Stomach (tissue), 9 donors: ENCODE results near the gene HPDL. TPM values are rescaled to one million over a fixed set of nuclear protein-coding genes. Genes with fewer than 3 reads are reported as not detected.

Experiments
- DNase-seq, 2 donors: peaks; one replicate each; pipeline versions ENCODE4 v3.0.0 to v3.0.0-alpha.2; 2013 to 2019
- H3K27ac ChIP-seq, 5 donors: fragments of 200-600 bp in 4 of 5; sonication (generic) in 4 of 5; one replicate each; pipeline ENCODE4 v1.5.1; 2013 to 2019; ENCODE audit warnings: mild to moderate bottlenecking in 1 of 5, moderate library complexity in 1 of 5
- H3K27me3 ChIP-seq, 3 donors: fragments of 200-600 bp; sonication (generic); one replicate each; pipeline ENCODE4 v1.5.1; 2017 to 2019; ENCODE audit warnings: mixed run types in 1 of 3
- H3K36me3 ChIP-seq, 4 donors: fragments of 200-600 bp; sonication (generic); 1 replicate in 3 of 4; 2 replicates in 1 of 4; pipeline ENCODE4 v1.5.1; 2016 to 2019
- H3K4me1 ChIP-seq, 4 donors: fragments of 200-600 bp; sonication (generic); one replicate each; pipeline ENCODE4 v1.5.1; 2016 to 2019
- H3K4me3 ChIP-seq, 4 donors: fragments of 200-600 bp; sonication (generic) in 3 of 4; one replicate each; pipeline ENCODE4 v1.5.1; 2016 to 2019; ENCODE audit warnings: mild to moderate bottlenecking in 1 of 4
- H3K9me3 ChIP-seq, 4 donors: fragments of 200-600 bp; sonication (generic); one replicate each; pipeline ENCODE4 v1.5.1; 2016 to 2019
- EP300 ChIP-seq: sonication (generic); formaldehyde crosslinking; IDR thresholded peaks from one replicate; pipeline ENCODE4 v1.6.1; 2017; ENCODE audit warnings: antibody characterized with exemption
- POLR2A ChIP-seq, 4 donors: fragments of 450-650 bp; IDR thresholded peaks; one replicate each; pipeline ENCODE4 v1.6.1; 2016; ENCODE audit warnings: antibody characterized with exemption in 4 of 4, control low read depth in 2 of 4, mild to moderate bottlenecking in 1 of 4, moderate library complexity in 1 of 4
- POLR2AphosphoS5 ChIP-seq, 3 donors: sonication (generic); formaldehyde crosslinking; IDR thresholded peaks; one replicate each; pipeline ENCODE4 v1.6.1; 2016; ENCODE audit warnings: antibody characterized with exemption in 3 of 3
- WGBS, 5 donors: extraction: QIAGEN DNeasy Blood & Tissue Kit in 3 of 5; methylation state at CpG; one replicate each; pipeline versions ENCODE4 v1.1.5 to v1.1.7; 2013 to 2018; 5-methylcytosine and 5-hydroxymethylcytosine counted together
- intact Hi-C: fragments of 100-400 bp; cut with DNase I; formaldehyde crosslinking; loops from one replicate; pipeline ENCODE4 v1.15.1; 2023; ENCODE audit warnings: low total_unique reads
- polyA plus RNA-seq, 3 donors: library from polyadenylated mRNA; stranded (reverse); fragments of 200-250 nt; gene quantifications; one replicate each; pipeline ENCODE4 v1.2.3, GENCODE V29; 2013
- total RNA-seq, 5 donors: library from RNA; depleted of rRNA; stranded (reverse); fragments of >200 nt; gene quantifications; one replicate each; pipeline versions ENCODE4 v1.1.0 to v1.2.3, GENCODE V29; 2014 to 2016
- TF ChIP-seq, protein P1 (sequence below), 7 experiments: fragments of 450-650 bp in 4 of 7; fragments of 200-600 bp in 3 of 7; sonication (generic) in 3 of 7; IDR thresholded peaks; one replicate each; pipeline ENCODE4 v1.5.1; 2016 to 2019; ENCODE audit warnings: antibody characterized with exemption in 7 of 7, control low read depth in 2 of 7, mild to moderate bottlenecking in 1 of 7
- donor health status: healthy with polysubstance abuse.
- donor health status: Bipolar disorder and iron deficiency.
- donor health status: healthy.

HPDL gene
- total and polyA plus RNA-seq, 8 donors, result 1.8 to 10.1 (median 4.1) TPM; not detected in 3

- H3K27me3 ChIP-seq, result no peaks in the 10 kb centered on the region
- intact Hi-C loops, result no loop called here
- TF ChIP-seq EP300 (no peak), POLR2A (IDR thresholded peaks at IDR 0.05) (no peak), POLR2AphosphoS5 (IDR thresholded peaks at IDR 0.05) (no peak)
- TF ChIP-seq, protein P1, sequence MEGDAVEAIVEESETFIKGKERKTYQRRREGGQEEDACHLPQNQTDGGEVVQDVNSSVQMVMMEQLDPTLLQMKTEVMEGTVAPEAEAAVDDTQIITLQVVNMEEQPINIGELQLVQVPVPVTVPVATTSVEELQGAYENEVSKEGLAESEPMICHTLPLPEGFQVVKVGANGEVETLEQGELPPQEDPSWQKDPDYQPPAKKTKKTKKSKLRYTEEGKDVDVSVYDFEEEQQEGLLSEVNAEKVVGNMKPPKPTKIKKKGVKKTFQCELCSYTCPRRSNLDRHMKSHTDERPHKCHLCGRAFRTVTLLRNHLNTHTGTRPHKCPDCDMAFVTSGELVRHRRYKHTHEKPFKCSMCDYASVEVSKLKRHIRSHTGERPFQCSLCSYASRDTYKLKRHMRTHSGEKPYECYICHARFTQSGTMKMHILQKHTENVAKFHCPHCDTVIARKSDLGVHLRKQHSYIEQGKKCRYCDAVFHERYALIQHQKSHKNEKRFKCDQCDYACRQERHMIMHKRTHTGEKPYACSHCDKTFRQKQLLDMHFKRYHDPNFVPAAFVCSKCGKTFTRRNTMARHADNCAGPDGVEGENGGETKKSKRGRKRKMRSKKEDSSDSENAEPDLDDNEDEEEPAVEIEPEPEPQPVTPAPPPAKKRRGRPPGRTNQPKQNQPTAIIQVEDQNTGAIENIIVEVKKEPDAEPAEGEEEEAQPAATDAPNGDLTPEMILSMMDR (IDR thresholded peaks at IDR 0.05), result no peak
Measured at GRCh38 chr1:45291716-45292115, 35.0 kb upstream of the HPDL start.

DNA sequence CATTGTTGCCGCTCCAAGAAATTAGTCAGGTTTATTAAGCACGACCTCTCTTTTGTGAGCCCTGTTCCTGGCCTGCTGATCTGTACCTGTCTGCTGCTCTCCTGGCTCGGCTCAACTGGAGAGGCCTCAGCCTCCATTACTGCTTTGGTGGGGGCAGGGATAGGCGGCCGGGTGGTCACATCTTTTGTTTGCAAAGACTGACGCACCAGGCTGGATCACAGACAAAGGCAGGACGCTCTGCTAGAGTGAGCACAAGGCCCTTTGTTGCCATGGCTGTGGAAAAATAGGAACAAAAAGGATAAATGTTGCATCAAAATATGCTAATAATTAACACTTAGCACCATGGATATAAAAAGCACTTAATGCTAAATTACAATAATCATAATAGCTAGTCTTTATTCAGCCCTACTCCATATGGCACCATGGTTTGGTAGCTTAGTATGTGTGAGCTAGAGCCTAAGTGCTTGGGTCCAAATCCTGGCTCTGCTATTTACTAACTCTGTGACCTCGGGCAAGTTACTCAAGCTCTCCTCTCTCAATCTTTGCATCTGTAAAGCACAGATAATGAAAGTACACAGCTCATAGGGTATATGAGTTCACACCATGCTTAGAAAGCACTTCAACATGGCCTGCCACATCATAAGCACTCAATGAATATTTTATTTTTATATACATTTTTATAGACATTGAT lies 28.9 kb upstream of the HPDL start:
- no peak overlapping the region for H3K27ac ChIP-seq
- H3K4me3 ChIP-seq, result no peak overlapping the region
- DNase-seq, result no peak
- peaks cover 0 to 11% (median 3%) of the 10 kb centered on the region in 4 donors for H3K4me1 ChIP-seq
- no peaks in the 10 kb centered on the region for H3K9me3 ChIP-seq
- no peaks in the 10 kb centered on the region for H3K27me3 ChIP-seq
- no peaks in the 10 kb centered on the region for H3K36me3 ChIP-seq
- intact Hi-C loops, result no loop called here
- 66 to 72% (median 71%) methylated on average over 8 of the region's 8 CpGs for whole genome bisulfite sequencing, 5 donors
- TF ChIP-seq POLR2A (IDR thresholded peaks at IDR 0.05) (no peak), EP300 (no peak), POLR2AphosphoS5 (IDR thresholded peaks at IDR 0.05) (no peak)
- TF ChIP-seq, protein P1 (IDR thresholded peaks at IDR 0.05), result no peak

More at GRCh38 chr1:45291716-45292115, 35.0 kb upstream of the HPDL start:
- DNase-seq, result no peak
- H3K4me3 ChIP-seq, result no peak overlapping the region
- no peak overlapping the region for H3K27ac ChIP-seq
- H3K36me3 ChIP-seq, result no peaks in the 10 kb centered on the region
- WGBS, 5 donors, result 66 to 76% (median 72%) methylated on average over 2 of the region's 2 CpGs
- no peaks in the 10 kb centered on the region for H3K9me3 ChIP-seq
- H3K4me1 ChIP-seq, result no peaks in the 10 kb centered on the region

- peaks cover 1 to 18% (median 10%) of the 10 kb centered on the region in 4 donors for H3K4me1 ChIP-seq
- intact Hi-C loops, result no loop called here
- H3K27me3 ChIP-seq, result no peaks in the 10 kb centered on the region
- 75 to 89% (median 80%) methylated on average over 1 of the region's 1 CpG for WGBS, 5 donors
- no peaks in the 10 kb centered on the region for H3K36me3 ChIP-seq
- H3K27ac ChIP-seq, result no peak overlapping the region
- no peak overlapping the region for H3K4me3 ChIP-seq
- DNase-seq, result no peak
- TF ChIP-seq EP300 (no peak), POLR2AphosphoS5 (IDR thresholded peaks at IDR 0.05) (no peak), POLR2A (IDR thresholded peaks at IDR 0.05) (no peak)
- TF ChIP-seq, protein P1 (IDR thresholded peaks at IDR 0.05), result no peak
- no peaks in the 10 kb centered on the region for H3K9me3 ChIP-seq
Measured at GRCh38 chr1:45299296-45299695, 27.4 kb upstream of the HPDL start.

GRCh38 chr1:45299981-45300668 lies 26.6 kb upstream of the HPDL start:
- H3K9me3 ChIP-seq, result no peaks in the 10 kb centered on the region
- DNase-seq, result peak; percentile 43 to 90
- TF ChIP-seq POLR2AphosphoS5 (IDR thresholded peaks at IDR 0.05) (no peak), POLR2A (IDR thresholded peaks at IDR 0.05) (no peak), EP300 (no peak)
- TF ChIP-seq, protein P1 (IDR thresholded peaks at IDR 0.05), result peak in 5 of 7 experiments; percentile 40 to 74 (median 59)
- H3K4me1 ChIP-seq, result peaks cover 8 to 26% (median 17%) of the 10 kb centered on the region in 4 donors
- no peaks in the 10 kb centered on the region for H3K36me3 ChIP-seq
- H3K27ac ChIP-seq, result no peak overlapping the region
- no peaks in the 10 kb centered on the region for H3K27me3 ChIP-seq
- intact Hi-C loops, result loop anchor here (5.0 kb wide), 1 partner anchor 283 kb away; no protein-coding TSS in a partner anchor
- whole genome bisulfite sequencing, 5 donors, result 6 to 13% (median 9%) methylated on average over 4 of the region's 4 CpGs
- H3K4me3 ChIP-seq, result no peak overlapping the region
